Caco-2 (cell line): ENCODE results near the gene KIAA1755. TPM values are rescaled to one million over a fixed set of nuclear protein-coding genes. Genes with fewer than 3 reads are reported as not detected.

ENCODE experiments used
- BruUV-seq: library from RNA; stranded (reverse); fragments of 400-500 nt; replicated peaks from 2 replicates; lab custom pipeline; 2021; lab: Mats Ljungman, UMichigan
- CTCF ChIA-PET: fragments of 300-600 bp; sonication (Branson Sonifier 250); formaldehyde crosslinking; loops from one replicate; lab custom pipeline; 2022; ENCODE audit warnings: antibody characterized with exemption; lab: Charles Lee
- POLR2A ChIA-PET: fragments of 300-600 bp; sonication (Branson Sonifier 250); formaldehyde crosslinking; loops from one replicate; lab custom pipeline; 2022; ENCODE audit warnings: antibody characterized with exemption; lab: Charles Lee
- DNase-seq, 2 experiments: peaks; one replicate each; pipeline versions ENCODE4 v3.0.0 to v3.0.0-alpha.2; 2020 to 2022
- H3K27me3 ChIP-seq: replicated peaks from 2 replicates; pipeline ENCODE4 v1.6.0; 2011; ENCODE audit warnings: low read length; ENCODE audit not compliant: control insufficient read depth, insufficient read depth
- H3K36me3 ChIP-seq: 2 replicates; pipeline ENCODE4 v1.5.1; 2011; ENCODE audit warnings: low read length; ENCODE audit not compliant: control insufficient read depth, insufficient read depth
- H3K4me1 ChIP-seq: fragments of 250-450 bp; sonication (Bioruptor Pico); 2 replicates; pipeline ENCODE4 v1.5.1; 2020; ENCODE audit warnings: mild to moderate bottlenecking
- H3K4me3 ChIP-seq: 2 replicates; pipeline ENCODE4 v1.5.1; 2011; ENCODE audit warnings: low read depth, mild to moderate bottlenecking, control low read depth, low read length
- H3K9me3 ChIP-seq: fragments of 250-450 bp; sonication (Bioruptor Pico); 2 replicates; pipeline ENCODE4 v1.5.1; 2020; ENCODE audit warnings: mild to moderate bottlenecking, moderate library complexity
- H3K27ac Mint-ChIP-seq: one replicate; pipeline ENCODE4 v1.8.0; 2022; ENCODE audit warnings: mixed read lengths; ENCODE audit not compliant: unreplicated experiment
- H3K27me3 Mint-ChIP-seq: one replicate; pipeline ENCODE4 v1.8.0; 2022; ENCODE audit warnings: mixed read lengths; ENCODE audit not compliant: insufficient read depth, unreplicated experiment
- H3K36me3 Mint-ChIP-seq: one replicate; pipeline ENCODE4 v1.8.0; 2022; ENCODE audit warnings: mild to moderate bottlenecking, mixed read lengths; ENCODE audit not compliant: insufficient read depth, unreplicated experiment
- H3K4me1 Mint-ChIP-seq: one replicate; pipeline ENCODE4 v1.8.0; 2022; ENCODE audit warnings: low read depth, mixed read lengths; ENCODE audit not compliant: unreplicated experiment
- H3K4me3 Mint-ChIP-seq: one replicate; pipeline ENCODE4 v1.8.0; 2022; ENCODE audit warnings: mild to moderate bottlenecking, moderate library complexity, mixed read lengths; ENCODE audit not compliant: unreplicated experiment
- H3K9me3 Mint-ChIP-seq: one replicate; pipeline ENCODE4 v1.8.0; 2022; ENCODE audit warnings: mixed read lengths; ENCODE audit not compliant: unreplicated experiment
- CTCF ChIP-seq, 2 experiments: fragments of 200-600 bp in 1 of 2; IDR thresholded peaks; 1 replicate in 1 of 2; 2 replicates in 1 of 2; pipeline versions ENCODE4 v1.5.1 to v1.8.0; 2011 to 2022; ENCODE audit warnings: antibody characterized with exemption in 1 of 2, control low read depth in 1 of 2, inconsistent platforms in 1 of 2, low read depth in 1 of 2, low read length in 1 of 2, mild to moderate bottlenecking in 1 of 2, moderate library complexity in 1 of 2; ENCODE audit not compliant: insufficient read depth in 1 of 2, severe bottlenecking in 1 of 2, unreplicated experiment in 1 of 2
- intact Hi-C: fragments of 100-400 bp; cut with micrococcal nuclease; formaldehyde crosslinking; loops from one replicate; pipeline ENCODE4 v1.10.0; 2022; ENCODE audit not compliant: unreplicated experiment
- total RNA-seq: library from RNA; stranded (reverse); gene quantifications from 2 replicates; pipeline ENCODE4 v1.2.3, GENCODE V29; 2022

KIAA1755 gene
- total RNA-seq, 1 experiment from 2014 or later, result 0.20 TPM

- Mint-ChIP-seq H3K4me3 (no peak overlapping the region), H3K4me1 (peaks cover 17% of the 10 kb centered on the region), H3K27ac (no peak overlapping the region), H3K36me3 (no peaks in the 10 kb centered on the region), H3K9me3 (no peaks in the 10 kb centered on the region), H3K27me3 (no peaks in the 10 kb centered on the region)
- no peak for TF ChIP-seq CTCF (IDR thresholded peaks at IDR 0.05; ENCODE audit: insufficient read depth in 1 of 2, low read depth in 1 of 2, low read length in 1 of 2, severe bottlenecking in 1 of 2, unreplicated experiment in 1 of 2)
- H3K4me3 ChIP-seq, result no peak overlapping the region
- intact Hi-C loops, result no loop called here
- CTCF ChIA-PET, result interaction anchor here (1.4 kb wide), 1 partner anchor 39 kb away, joined by 3 read pairs; no protein-coding TSS in a partner anchor
- H3K4me1 ChIP-seq, result peaks cover 19% of the 10 kb centered on the region
- H3K27me3 ChIP-seq, result no peaks in the 10 kb centered on the region
- DNase-seq, result no peak
- no TSS peak for BruUV-seq
- H3K36me3 ChIP-seq, result no peaks in the 10 kb centered on the region
- H3K9me3 ChIP-seq, result no peaks in the 10 kb centered on the region
- POLR2A ChIA-PET, result no interaction called here
Observed at GRCh38 chr20:38181971-38182370, 78.6 kb downstream of the KIAA1755 start.

- no peak for TF ChIP-seq CTCF (IDR thresholded peaks at IDR 0.05; ENCODE audit: insufficient read depth in 1 of 2, low read depth in 1 of 2, low read length in 1 of 2, severe bottlenecking in 1 of 2, unreplicated experiment in 1 of 2)
- no peaks in the 10 kb centered on the region for H3K36me3 ChIP-seq
- Mint-ChIP-seq H3K4me1 (peaks cover 17% of the 10 kb centered on the region), H3K9me3 (no peaks in the 10 kb centered on the region), H3K4me3 (no peak overlapping the region), H3K27me3 (no peaks in the 10 kb centered on the region), H3K36me3 (no peaks in the 10 kb centered on the region), H3K27ac (no peak overlapping the region)
- H3K9me3 ChIP-seq, result no peaks in the 10 kb centered on the region
- no peak overlapping the region for H3K4me3 ChIP-seq
- H3K4me1 ChIP-seq, result peaks cover 19% of the 10 kb centered on the region
- intact Hi-C loops, result no loop called here
- peak; percentile 45 to 82 for DNase-seq
- BruUV-seq, result no TSS peak
- no peaks in the 10 kb centered on the region for H3K27me3 ChIP-seq
- CTCF ChIA-PET, result interaction anchor here (1.4 kb wide), 1 partner anchor 40 kb away, joined by 3 read pairs; no protein-coding TSS in a partner anchor
- POLR2A ChIA-PET, result no interaction called here
Observed at GRCh38 chr20:38181207-38181801, 79.2 kb downstream of the KIAA1755 start.

GRCh38 chr20:38180781-38181180 is 79.8 kb downstream of the KIAA1755 start:
- Mint-ChIP-seq H3K27me3 (no peaks in the 10 kb centered on the region), H3K27ac (no peak overlapping the region), H3K9me3 (no peaks in the 10 kb centered on the region), H3K4me3 (no peak overlapping the region), H3K4me1 (peaks cover 17% of the 10 kb centered on the region), H3K36me3 (no peaks in the 10 kb centered on the region)
- intact Hi-C loops, result no loop called here
- CTCF ChIA-PET, result interaction anchor here (1.4 kb wide), 1 partner anchor 40 kb away, joined by 3 read pairs; no protein-coding TSS in a partner anchor
- H3K36me3 ChIP-seq, result no peaks in the 10 kb centered on the region
- no peaks in the 10 kb centered on the region for H3K27me3 ChIP-seq
- H3K4me3 ChIP-seq, result no peak overlapping the region
- no peaks in the 10 kb centered on the region for H3K9me3 ChIP-seq
- BruUV-seq, result no TSS peak
- POLR2A ChIA-PET, result no interaction called here
- peak in 1 of 2 experiments; percentile 67 for DNase-seq
- peaks cover 19% of the 10 kb centered on the region for H3K4me1 ChIP-seq
- TF ChIP-seq CTCF (IDR thresholded peaks at IDR 0.05; ENCODE audit: insufficient read depth in 1 of 2, low read depth in 1 of 2, low read length in 1 of 2, severe bottlenecking in 1 of 2, unreplicated experiment in 1 of 2), result no peak
